GM21390 (cell line): ENCODE measurements around the gene PLEK.
"Not testable (repeated sequence)": the region's sequence is repeated elsewhere in the genome, so short reads cannot be mapped to it uniquely, and the experiment has no call there.

Source experiments
- ATAC-seq: cut with Tn5 transposase; IDR thresholded peaks from one replicate; pipeline ENCODE4 v1.9.1; 2021; ENCODE audit not compliant: unreplicated experiment

The PLEK gene, protein sequence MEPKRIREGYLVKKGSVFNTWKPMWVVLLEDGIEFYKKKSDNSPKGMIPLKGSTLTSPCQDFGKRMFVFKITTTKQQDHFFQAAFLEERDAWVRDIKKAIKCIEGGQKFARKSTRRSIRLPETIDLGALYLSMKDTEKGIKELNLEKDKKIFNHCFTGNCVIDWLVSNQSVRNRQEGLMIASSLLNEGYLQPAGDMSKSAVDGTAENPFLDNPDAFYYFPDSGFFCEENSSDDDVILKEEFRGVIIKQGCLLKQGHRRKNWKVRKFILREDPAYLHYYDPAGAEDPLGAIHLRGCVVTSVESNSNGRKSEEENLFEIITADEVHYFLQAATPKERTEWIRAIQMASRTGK

DNA sequence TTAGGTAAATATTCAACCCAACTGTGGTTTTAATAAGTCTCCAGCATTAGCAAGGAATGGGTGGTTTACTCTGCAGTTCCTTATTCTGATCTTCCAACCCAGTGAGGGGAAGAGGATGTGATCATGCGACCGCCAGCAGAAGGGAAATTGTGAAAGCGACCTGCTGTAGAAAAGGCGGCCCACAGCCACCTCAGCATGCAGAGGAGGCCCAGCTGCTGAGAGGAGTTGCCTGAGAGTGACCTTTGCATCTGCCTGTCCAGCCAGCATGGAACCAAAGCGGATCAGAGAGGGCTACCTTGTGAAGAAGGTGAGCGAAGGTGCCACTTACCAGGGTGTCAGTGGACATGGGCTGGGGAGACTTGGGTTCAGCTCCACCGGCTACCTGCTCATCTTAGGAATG, at the start of gene PLEK:
Gene PLEK, plus strand, starts transcription at position 196 of the 400 bp plus-strand sequence. Its CDS starts 70 bp downstream, at position 266.
- peak; percentile 55 for ATAC-seq

DNA sequence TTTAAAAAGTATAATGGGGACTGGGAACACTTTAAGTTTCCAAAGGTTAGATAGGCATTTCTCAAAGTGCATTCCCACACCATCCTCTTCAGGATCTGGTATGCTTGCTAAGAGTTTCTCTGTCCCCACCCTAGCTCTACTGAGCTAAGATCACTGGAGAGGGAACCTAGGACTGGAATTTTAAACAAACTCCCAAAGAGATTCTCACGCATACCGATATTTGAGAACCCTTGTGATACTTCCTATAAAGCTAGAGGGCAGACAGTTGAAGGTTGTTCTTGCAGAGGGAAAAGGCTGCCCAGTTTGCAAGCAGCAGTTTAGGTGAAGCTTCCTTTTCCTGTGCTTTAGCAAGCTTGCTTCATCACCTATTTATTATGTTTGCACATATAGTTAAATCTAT, 49.0 kb upstream of the PLEK start:
- no peak for ATAC-seq

DNA sequence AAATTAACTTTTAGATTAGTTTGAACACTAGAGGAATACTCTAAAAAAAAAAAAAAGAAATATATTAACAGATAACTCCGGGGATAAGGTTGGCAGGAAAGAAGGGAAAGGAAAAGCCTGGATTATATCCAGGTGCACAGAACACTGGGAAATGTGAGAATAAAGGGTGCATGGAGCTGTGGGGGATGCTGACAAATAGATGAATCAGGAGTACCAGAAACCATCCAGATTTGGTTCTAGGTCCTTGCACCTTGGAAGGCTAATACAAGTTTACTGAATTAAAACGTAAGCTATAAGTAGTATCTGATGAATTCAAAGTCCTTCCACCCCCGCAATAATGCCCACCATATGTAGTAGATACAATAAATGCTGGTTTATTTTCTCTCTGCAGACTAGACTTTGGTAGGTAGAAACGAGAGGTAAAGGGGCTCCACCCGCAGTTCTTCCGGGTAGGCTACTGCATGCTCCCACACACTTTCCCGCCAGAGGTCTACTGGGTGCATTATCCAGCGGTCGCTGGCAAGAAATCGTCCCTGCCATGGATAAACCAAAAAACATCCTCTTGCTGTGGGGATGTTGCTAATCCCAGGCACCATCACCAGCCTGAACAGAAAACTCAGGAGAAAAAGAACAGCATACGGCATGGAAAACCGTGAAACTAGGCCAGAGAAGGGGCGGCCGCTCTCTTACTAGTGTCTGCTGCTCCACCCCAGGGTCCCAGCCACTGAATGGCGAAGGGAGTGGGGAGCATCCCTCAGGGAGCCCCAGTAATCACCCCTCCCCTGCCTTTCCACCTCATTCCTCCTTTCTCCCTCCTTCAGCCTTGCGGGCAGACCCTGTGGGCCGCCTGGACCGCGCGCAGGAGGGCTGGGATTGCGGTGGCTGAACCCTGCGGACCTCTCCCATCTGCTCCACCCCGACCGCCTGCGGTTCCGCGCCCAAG, 46.8 kb upstream of the PLEK start:
- no peak for ATAC-seq

DNA sequence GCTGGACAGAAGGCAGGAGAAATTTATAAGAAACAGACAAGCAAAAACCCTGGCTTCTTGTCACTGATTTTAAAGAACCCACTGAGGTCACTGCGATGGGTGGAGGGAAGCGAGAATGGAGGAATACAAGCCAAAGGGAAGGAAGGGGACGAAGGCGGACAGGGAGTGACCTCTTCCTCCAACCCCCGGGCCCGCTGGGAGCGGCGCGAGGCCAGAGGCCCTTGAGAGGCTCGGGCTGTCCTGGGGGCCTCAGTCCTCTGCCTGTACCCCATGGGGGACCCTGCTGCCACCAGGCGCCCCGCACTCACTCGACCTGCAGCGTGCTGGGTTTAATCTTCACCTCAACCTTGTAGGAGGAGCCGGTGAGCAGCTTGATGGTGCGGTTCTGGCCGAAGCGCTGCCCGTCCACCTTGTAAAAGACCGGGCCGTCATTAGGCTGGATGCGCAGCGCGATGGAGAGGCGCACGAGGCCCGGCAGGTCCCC, 46.1 kb upstream of the PLEK start:
- no peak for ATAC-seq

DNA sequence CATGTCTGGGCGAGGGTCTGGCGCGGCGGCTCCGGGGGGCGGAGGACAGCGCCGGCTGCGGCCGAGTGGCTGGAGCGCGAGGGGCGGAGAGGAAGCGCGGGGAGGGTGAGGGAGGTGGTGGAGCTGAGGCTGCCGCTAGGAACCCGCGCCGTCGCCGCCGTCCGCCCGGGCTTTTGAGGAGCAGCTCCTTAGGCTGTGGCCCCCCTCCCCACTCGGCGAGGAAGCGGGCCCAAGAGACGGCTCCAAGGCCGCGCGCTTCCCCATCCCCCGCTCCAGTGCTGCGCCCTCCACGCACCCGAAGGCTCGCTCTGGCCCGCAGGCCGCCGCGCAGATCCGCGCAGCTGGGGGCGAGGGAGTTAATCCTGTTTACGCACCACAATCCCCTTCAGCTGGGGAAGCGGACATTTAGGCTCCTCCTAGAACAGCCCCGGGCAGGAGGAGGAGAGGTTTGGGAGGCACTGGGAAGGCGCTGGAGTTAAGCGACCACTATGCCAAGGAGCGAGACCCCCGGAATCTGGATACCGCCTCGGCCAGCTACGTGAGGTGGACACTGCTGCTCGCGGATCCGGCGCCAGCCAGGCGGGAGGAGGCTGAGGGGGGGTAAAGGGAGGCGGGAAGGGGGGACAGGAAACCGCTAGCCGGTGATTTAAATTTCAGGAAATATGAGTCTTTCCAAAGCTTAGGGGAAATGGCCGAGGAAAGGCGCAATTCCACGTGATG, 45.5 kb upstream of the PLEK start, which contains the start of gene CNRIP1:
Gene CNRIP1, minus strand, starts transcription at position 552 of the 720 bp plus-strand sequence. Its CDS starts 549 bp downstream, at position 3.
- no peak for ATAC-seq

DNA sequence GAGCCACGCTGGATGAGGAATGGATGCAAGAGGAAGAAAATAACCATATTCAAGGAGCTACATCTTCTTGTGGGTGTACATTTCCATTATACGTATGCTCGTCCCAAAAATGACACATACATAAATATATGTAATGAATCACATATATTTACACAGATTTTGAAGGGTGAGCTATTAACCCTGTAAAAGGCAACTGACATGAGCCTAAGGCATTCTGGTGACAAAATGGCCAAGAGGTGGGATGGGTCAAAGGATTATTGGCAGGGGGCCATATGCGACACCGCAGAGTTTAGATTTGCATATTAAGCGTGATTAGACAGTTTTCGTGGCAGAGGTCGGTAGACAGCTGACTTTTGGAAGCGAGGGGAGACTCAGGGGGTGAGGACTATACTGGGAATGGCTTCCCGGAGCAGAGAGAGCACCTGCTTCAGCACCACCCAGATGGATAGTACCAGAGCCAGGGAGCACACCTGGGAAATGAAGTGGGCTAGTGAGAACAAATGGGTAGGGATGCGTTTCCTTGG, 44.9 kb upstream of the PLEK start:
- ATAC-seq, result no peak

DNA sequence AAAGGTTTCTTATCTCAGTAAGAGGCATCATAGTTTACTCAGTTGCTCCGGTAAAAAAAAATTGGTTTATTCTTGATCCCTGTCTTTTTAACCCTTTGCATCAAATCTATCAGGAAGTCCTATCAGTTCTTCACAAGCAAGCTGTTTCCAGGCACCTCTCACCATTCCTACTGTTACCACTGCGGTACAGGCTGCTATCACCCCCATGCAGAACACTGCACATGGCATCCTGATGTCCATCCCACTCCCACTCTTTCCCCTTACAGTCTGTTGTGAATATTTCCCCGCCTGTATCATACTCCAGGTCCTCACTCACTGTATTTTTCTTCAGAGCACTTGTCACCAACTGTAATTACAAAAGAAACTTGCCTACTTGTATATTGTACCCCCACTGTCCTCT, 40.0 kb upstream of the PLEK start:
- no peak for ATAC-seq

DNA sequence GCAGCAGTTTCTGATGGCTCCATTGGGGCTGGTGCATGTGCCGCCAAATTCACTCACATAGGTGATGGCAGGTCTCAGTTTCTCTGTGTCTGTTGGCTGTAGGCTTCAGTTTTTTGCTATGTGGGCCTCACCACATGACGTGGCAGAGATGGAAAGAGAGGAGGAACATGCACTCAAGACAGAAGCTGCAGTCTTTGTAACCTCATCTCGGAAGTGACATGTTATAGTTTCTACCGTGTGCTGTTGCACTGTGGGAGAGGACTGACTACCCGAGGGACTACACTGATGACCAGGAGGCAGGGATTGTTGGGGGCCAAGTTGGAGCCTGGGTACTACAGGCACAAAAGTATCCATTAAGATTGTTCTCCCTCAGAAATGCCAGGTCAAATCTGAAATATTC, 36.2 kb upstream of the PLEK start:
- no peak for ATAC-seq

DNA sequence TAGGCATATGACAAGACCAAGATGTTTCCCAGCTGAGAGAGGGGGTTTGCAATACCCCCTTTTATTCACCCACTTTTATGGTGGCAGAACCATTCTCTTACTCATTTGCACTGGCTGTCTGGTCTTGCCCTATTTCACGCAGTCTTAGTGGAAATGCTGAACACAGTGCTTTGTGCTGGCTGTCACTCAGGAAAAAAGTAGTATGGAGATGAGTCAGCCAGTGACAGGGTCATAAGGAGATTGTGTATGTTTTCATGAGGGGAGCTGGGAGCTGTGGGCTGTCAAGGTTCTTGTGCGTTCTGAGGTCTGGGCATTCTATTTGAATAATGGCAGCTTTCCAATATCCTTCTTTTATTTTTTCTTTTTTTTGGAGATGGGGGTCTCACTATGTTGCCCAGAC, 34.4 kb upstream of the PLEK start:
- no peak for ATAC-seq

DNA sequence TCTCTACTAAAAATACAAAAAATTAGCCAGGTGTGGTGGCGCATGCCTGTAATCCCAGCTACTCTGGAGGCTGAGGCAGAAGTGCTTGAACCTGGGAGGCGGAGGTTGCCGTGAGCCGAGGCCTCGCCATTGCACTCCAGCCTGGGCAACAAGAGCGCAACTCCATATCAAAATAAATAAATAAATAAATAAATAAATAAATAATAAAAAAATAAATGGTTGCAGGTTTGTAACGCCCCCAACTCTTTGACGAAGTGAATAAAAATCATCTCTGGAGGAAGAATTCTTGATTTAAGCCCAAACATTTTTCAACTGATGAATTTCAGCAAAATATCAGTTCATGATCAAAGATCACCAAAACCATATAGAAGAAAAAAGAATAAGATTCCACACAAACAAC, 32.1 kb upstream of the PLEK start:
- no peak for ATAC-seq

DNA sequence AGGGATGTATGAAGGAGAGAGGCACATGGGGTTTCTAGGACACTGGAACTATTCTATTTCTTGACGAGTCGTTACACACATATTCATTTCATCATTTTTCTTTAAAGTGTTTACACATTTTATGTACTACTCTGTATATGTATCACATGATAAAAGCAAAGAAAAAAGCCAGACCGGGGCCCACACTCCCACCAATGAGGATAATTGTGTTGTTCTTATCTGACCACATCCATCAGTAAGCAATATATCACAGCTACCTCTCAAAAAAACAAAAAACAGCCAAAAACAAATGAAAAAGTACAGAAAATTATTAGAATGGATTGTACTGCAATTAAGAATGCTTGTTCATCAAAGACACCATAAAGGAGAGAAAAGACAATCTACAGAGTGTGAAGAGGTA, 31.2 kb upstream of the PLEK start:
- ATAC-seq, result no peak

DNA sequence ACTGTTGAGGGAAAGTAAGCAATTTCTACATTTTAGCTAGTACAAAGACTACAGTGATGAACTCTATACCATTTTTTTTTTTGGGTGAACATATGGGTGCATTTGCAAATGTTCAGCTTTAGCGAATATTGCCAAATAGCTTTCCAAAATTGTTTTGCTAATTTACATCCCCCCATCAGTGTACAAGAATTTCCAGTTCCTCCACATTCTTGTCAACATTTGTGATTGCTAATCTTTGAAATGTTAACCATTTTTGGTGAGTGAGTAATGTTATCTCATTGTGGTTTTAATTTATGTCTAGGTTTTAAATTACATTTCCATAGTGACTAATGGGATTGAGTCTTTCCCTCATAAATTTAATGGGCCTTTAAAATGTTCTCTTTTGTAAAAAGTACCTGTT, 28.9 kb upstream of the PLEK start:
- ATAC-seq, result no peak

DNA sequence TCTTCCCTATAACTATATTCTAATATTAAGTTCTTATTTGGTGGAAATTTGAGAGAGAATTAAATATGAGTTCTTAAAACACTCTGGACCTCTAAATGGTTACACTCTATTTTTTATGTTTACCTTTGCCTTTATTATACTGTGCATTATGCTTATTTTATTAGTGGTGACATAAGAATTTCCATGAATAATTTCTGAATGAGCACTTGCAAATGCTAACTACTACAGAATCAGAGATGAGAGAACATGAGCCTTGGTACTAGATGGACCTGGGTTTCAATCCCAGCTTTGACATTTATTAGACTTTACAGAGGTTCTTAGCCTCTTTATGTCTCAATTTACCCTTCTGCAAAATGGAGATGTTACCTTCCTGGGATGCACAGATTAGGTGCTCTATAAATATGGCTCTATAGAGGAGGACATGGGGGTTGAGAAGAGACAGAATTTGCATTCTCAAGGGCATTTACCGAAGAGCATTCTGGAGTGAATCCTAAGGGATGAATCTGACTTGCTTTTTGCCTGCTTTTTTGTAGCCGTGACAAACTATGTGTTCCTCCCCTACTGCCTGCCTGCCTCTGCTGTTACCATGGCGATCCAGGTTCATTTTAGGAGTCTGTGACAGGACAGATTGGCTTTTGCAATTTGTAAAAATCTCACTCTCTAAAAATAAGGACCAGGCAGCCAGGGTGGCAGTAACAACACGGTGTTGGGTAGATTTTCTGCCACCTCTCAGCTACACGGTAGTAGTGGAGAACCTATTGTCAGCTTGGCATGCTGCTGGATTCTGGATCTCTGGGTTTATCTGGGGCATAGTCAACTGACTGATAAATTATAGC, 24.6 kb upstream of the PLEK start:
- ATAC-seq, result no peak

DNA sequence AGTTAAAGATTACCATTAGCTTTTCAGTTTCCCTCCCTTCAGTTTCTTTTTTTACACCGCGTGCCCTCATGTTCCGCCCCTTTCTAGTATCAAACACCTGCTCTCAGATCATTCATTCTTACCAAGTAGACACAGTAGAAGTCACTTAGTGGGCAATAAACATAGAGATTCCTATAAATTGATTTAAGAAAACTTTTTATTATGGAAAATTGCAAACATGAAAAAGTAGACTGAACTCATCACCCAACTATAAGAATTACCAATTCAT, 24.1 kb upstream of the PLEK start:
- ATAC-seq, result no peak

DNA sequence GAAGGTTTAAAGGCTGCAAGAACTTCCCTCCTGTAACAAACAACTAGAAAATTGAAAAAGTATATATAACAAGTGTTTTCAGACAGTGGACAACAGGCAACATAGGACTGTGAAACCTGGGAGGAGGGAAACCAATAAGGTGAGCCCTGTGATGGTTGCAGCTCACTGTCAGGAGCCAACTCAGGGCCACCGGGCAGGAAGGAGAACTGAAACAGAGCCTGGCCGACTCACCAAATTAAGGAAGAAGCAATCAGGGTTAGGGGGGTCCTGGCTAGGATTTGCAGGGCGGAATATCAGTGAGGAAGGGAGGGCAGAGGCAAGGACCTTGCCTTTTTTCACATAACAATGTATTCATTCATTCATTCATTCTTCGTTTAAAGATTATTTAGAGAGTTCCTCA, 23.5 kb upstream of the PLEK start:
- no peak for ATAC-seq

DNA sequence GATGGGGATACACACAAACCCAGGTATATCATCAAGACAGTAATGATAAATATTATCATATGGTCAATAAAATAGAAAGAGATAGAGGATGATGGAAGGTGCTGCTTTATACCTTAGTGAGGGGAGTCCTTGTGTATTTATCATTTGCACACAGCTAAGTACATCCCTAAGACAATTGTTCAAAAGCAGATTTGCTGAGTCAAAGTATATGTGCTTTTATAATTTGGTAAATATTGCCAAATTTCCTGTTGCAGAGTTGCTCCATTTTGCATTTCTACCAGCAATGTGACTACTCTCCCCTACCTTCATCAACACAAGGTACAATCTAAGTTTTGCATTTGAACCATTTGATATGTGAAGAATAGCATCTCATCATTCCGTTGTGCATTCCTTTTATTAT, 22.6 kb upstream of the PLEK start:
- no peak for ATAC-seq

DNA sequence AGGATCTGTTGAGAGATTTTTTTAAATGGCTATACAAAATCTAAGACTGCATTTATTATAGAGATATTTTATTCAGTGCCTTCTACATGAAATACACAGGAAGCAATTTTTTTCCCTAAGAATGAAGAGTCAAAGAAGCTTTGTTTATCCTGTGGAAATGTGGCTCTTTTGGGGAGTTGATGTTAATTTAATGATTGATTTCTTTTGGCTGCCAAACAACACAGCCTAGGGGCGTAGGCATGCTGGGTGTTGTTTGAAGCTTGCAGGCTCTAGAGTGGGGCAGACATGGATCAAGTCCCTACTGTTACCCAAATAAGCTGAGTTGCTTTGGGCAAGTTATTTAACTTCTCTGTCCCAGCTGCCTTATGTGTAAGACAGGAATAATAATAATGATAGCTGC, 21.1 kb upstream of the PLEK start:
- ATAC-seq, result no peak

DNA sequence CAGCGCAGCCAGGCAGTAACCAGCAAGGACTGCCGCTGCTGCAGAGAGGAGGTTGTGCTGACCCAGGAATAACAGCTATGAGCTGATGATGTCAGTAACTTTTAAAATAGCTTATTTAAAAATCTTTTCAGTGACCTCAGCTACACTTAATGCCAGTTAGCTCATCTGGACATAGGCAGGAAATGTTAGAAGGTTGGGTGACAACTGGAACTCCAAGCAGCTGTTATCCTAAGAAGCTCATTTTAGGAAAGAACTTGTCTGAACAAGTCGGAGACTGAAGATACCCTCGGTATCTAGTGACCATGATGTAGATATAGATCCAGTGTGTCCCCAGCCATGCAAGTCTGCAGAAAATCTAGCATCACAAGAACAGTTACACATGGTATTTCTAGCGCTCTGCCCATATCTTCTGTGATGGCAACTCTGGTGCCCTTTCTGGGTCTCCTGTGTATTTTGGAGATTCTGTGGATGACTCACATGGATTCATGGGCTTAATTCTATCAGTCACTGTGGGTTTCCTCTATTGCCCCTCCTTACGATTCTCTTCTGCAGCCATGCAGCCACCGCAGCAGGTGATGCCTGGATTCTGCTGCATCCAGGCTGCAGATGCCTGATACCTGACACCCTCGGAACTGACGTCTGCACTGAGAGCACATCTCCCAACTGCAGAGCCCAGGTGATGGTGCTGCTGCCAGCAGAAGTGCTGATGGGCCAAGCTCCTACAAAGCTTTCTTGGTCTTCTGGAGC, 19.8 kb upstream of the PLEK start:
- no peak for ATAC-seq

DNA sequence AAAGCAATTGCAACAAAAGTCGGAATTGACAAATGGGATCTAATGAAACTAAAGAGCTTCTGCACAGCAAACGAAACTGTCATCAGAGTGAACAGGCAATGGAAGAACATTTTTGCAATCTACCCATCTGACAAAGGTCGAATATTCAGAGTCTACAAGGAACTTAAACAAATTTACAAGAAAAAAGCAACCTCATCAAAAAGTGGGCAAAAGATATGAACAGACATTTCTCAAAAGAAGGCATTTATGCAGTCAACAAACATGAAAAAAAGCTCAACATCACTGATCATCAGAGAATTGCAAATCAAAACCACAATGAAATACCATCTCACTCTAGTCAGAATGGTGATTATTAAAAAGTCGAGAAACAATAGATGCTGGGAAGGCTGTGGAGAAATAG, 16.0 kb upstream of the PLEK start:
- ATAC-seq, result not testable (repeated sequence)

DNA sequence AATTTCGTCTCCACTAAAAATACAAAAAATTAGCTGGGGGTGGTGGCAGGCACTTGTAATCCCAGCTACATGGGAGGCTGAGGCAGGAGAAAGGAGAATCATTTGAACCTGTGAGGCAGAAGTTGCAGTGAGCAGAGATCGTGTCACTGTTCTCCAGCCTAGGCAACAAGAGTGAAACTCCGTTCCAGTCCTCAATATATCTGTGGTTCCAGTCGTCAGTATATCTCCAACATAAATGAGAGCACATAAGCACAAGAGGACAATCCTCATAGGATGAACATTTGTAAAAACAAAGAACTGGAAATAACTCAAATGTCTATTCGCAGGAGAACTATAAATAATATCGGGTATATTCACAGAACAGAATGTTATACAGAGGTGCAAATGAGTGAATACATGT, 13.1 kb upstream of the PLEK start:
- no peak for ATAC-seq
